IMR-90 (cell line): Measurements from ENCODE around the gene CYFIP1. TPM values are rescaled to one million over a fixed set of nuclear protein-coding genes. Genes with fewer than 3 reads are reported as not detected.

Experiments used
- ATAC-seq: fragments of 200-7000 bp; cut with Tn5 transposase; 2 replicates; pipeline ENCODE4 v1.9.1; 2020; ENCODE audit warnings: low read depth, mild to moderate bottlenecking, moderate library complexity
- BruUV-seq: library from RNA; stranded (reverse); fragments of 400-500 nt; replicated peaks from 2 replicates; lab custom pipeline; 2021; lab: Mats Ljungman, UMichigan
- CTCF ChIA-PET: fragments of 300-600 bp; formaldehyde crosslinking; extraction: SDS; loops from one replicate; lab custom pipeline; 2021; ENCODE audit warnings: antibody characterized with exemption; lab: Yijun Ruan, JAX
- POLR2A ChIA-PET: fragments of 300-600 bp; sonication (Branson Sonifier 250); formaldehyde crosslinking; loops from one replicate; lab custom pipeline; 2022; ENCODE audit warnings: antibody characterized with exemption; ENCODE audit not compliant: unreplicated experiment; lab: Charles Lee
- DNase-seq: peaks from one replicate; pipeline ENCODE4 v3.0.0; 2013
- H2AFZ ChIP-seq: replicated peaks from 2 replicates; pipeline ENCODE3; 2013; ENCODE audit warnings: low read length, mild to moderate bottlenecking; ENCODE audit not compliant: poor library complexity
- H2AK5ac ChIP-seq: 2 replicates; pipeline ENCODE4 v1.6.1; 2013; ENCODE audit warnings: low read depth, low read length, inconsistent platforms
- H2AK9ac ChIP-seq: replicated peaks from 2 replicates; pipeline ENCODE3; 2013; ENCODE audit warnings: mild to moderate bottlenecking, low read depth, low read length, moderate library complexity; ENCODE audit not compliant: poor library complexity
- H2BK120ac ChIP-seq: 2 replicates; pipeline ENCODE4 v1.6.1; 2013; ENCODE audit warnings: low read depth, low read length, inconsistent platforms
- H2BK15ac ChIP-seq: 3 replicates; pipeline ENCODE4 v1.6.1; 2013; ENCODE audit warnings: low read depth, low read length, inconsistent platforms
- H2BK20ac ChIP-seq: 2 replicates; pipeline ENCODE4 v1.6.1; 2013; ENCODE audit warnings: low read depth, mild to moderate bottlenecking, inconsistent platforms, low read length, moderate library complexity
- H2BK5ac ChIP-seq: 2 replicates; pipeline ENCODE4 v1.6.1; 2013; ENCODE audit warnings: mild to moderate bottlenecking, low read depth, low read length, inconsistent platforms; ENCODE audit not compliant: poor library complexity, severe bottlenecking
- H3K14ac ChIP-seq: replicated peaks from 2 replicates; pipeline ENCODE4 v1.6.1; 2013; ENCODE audit warnings: low read depth, low read length, inconsistent platforms
- H3K18ac ChIP-seq: 2 replicates; pipeline ENCODE4 v1.6.1; 2013; ENCODE audit warnings: low read depth, low read length, control low read depth
- H3K23ac ChIP-seq: 2 replicates; pipeline ENCODE4 v1.6.1; 2013; ENCODE audit warnings: low read depth, low read length, inconsistent platforms
- H3K27ac ChIP-seq: 2 replicates; pipeline ENCODE4 v1.5.1; 2013; ENCODE audit warnings: mild to moderate bottlenecking, control low read depth, low read length; ENCODE audit not compliant: insufficient read depth
- H3K27me3 ChIP-seq: 2 replicates; pipeline ENCODE4 v1.6.1; 2013; ENCODE audit warnings: low read length; ENCODE audit not compliant: control insufficient read depth, insufficient read depth
- H3K36me3 ChIP-seq: 2 replicates; pipeline ENCODE4 v1.6.1; 2013; ENCODE audit warnings: low read length, mixed read lengths; ENCODE audit not compliant: control insufficient read depth, insufficient read depth
- H3K4ac ChIP-seq: 2 replicates; pipeline ENCODE4 v1.6.1; 2013; ENCODE audit warnings: low read depth, low read length, inconsistent platforms
- H3K4me1 ChIP-seq: 2 replicates; pipeline ENCODE4 v1.6.1; 2013; ENCODE audit warnings: low read length, mixed read lengths; ENCODE audit not compliant: control insufficient read depth, insufficient read depth
- H3K4me2 ChIP-seq: 2 replicates; pipeline ENCODE4 v1.6.1; 2013; ENCODE audit warnings: low read depth, mild to moderate bottlenecking, control low read depth, low read length, moderate library complexity
- H3K4me3 ChIP-seq: 2 replicates; pipeline ENCODE4 v1.5.1; 2013; ENCODE audit warnings: low read depth, mild to moderate bottlenecking, control low read depth, low read length, moderate library complexity; ENCODE audit not compliant: insufficient read depth
- H3K56ac ChIP-seq: 2 replicates; pipeline ENCODE4 v1.6.1; 2013; ENCODE audit warnings: low read length, inconsistent platforms; ENCODE audit not compliant: insufficient read depth; ENCODE audit errors: extremely low read depth
- H3K79me1 ChIP-seq, 2 experiments: 2 replicates each; pipeline ENCODE4 v1.6.1; 2013; ENCODE audit warnings: low read length in 2 of 2, inconsistent platforms in 1 of 2, low read depth in 1 of 2
- H3K9ac ChIP-seq: 2 replicates; pipeline ENCODE4 v1.6.1; 2013; ENCODE audit warnings: low read depth, low read length, control low read depth
- H3K9me1 ChIP-seq: 2 replicates; pipeline ENCODE4 v1.6.1; 2013; ENCODE audit warnings: low read length, inconsistent platforms; ENCODE audit not compliant: insufficient read depth
- H3K9me3 ChIP-seq: 2 replicates; pipeline ENCODE4 v1.6.1; 2013; ENCODE audit warnings: low read length; ENCODE audit not compliant: control insufficient read depth, insufficient read depth
- H4K20me1 ChIP-seq: 2 replicates; pipeline ENCODE4 v1.6.1; 2013; ENCODE audit warnings: low read length, inconsistent platforms; ENCODE audit not compliant: insufficient read depth
- H4K5ac ChIP-seq: 2 replicates; pipeline ENCODE4 v1.6.1; 2013; ENCODE audit warnings: mild to moderate bottlenecking, low read depth, low read length, control low read depth
- H4K8ac ChIP-seq, 2 experiments: 2 replicates each; pipeline ENCODE4 v1.6.1; 2013; ENCODE audit warnings: low read depth in 2 of 2, low read length in 2 of 2, control low read depth in 1 of 2, inconsistent platforms in 1 of 2
- H4K91ac ChIP-seq: 2 replicates; pipeline ENCODE4 v1.6.1; 2013; ENCODE audit warnings: low read depth, low read length, inconsistent platforms; ENCODE audit not compliant: insufficient read depth
- CHD1 ChIP-seq: IDR thresholded peaks from 2 replicates; pipeline ENCODE4 v1.6.1; 2012; ENCODE audit warnings: low read depth, low read length, improper control_type of control experiment
- FOS ChIP-seq: fragments of 150-350 bp; IDR thresholded peaks from 2 replicates; pipeline ENCODE4 v1.6.1; 2016; ENCODE audit warnings: low read depth, low read length
- RCOR1 ChIP-seq: IDR thresholded peaks from 2 replicates; pipeline ENCODE4 v1.6.1; 2012; ENCODE audit warnings: mild to moderate bottlenecking, low read length, improper control_type of control experiment; ENCODE audit not compliant: insufficient replicate concordance
- SMC3 ChIP-seq: fragments of 150-350 bp; IDR thresholded peaks from 2 replicates; pipeline ENCODE4 v1.6.1; 2016; ENCODE audit warnings: low read depth, mild to moderate bottlenecking, antibody characterized with exemption, low read length, moderate library complexity
- WGBS, 2 experiments: methylation state at CpG; one replicate each; pipeline versions ENCODE4 v1.1.5 to v1.1.7; 2013; ENCODE audit warnings: missing lambda C conversion rate in 2 of 2; ENCODE audit not compliant: insufficient read length in 1 of 2; ENCODE audit errors: extremely low coverage in 2 of 2; 5-methylcytosine and 5-hydroxymethylcytosine counted together
- dilution Hi-C: fragments of 300-500 bp; cut with HindIII; formaldehyde crosslinking; loops from one replicate; pipeline ENCODE4 v1.14.3; 2018; ENCODE audit warnings: low sequenced_read_pairs; ENCODE audit not compliant: unreplicated experiment
- in situ Hi-C: fragments of 300-500 bp; cut with MboI; formaldehyde crosslinking; loops from 3 replicates; pipeline ENCODE4 v1.14.3; 2019; ENCODE audit warnings: low sequenced_read_pairs, inconsistent platforms, mixed read lengths
- intact Hi-C: fragments of 100-400 bp; cut with micrococcal nuclease; formaldehyde crosslinking; loops from 2 replicates; pipeline ENCODE4 v1.10.0; 2022
- polyA plus RNA-seq, 3 experiments: library from polyadenylated mRNA; depleted of rRNA; stranded (reverse); fragments of >200 nt; gene quantifications; 2 replicates each; pipeline ENCODE4 v1.2.3, GENCODE V29; 2012; ENCODE audit warnings: low replicate concordance in 1 of 3
- total RNA-seq: library from RNA; depleted of rRNA; stranded (reverse); fragments of >200 nt; gene quantifications from 2 replicates; pipeline ENCODE4 v1.2.3, GENCODE V29; 2012
- TF ChIP-seq, protein P1 (sequence below): fragments of 150-350 bp; IDR thresholded peaks from 2 replicates; pipeline ENCODE4 v1.6.1; 2016; ENCODE audit warnings: low read depth, mild to moderate bottlenecking, low read length, moderate library complexity, borderline replicate concordance

Gene CYFIP1
- total and polyA plus RNA-seq, 2 of the 4 experiments (the other 2 are of a cell fraction): 58.4 to 163 TPM

DNA sequence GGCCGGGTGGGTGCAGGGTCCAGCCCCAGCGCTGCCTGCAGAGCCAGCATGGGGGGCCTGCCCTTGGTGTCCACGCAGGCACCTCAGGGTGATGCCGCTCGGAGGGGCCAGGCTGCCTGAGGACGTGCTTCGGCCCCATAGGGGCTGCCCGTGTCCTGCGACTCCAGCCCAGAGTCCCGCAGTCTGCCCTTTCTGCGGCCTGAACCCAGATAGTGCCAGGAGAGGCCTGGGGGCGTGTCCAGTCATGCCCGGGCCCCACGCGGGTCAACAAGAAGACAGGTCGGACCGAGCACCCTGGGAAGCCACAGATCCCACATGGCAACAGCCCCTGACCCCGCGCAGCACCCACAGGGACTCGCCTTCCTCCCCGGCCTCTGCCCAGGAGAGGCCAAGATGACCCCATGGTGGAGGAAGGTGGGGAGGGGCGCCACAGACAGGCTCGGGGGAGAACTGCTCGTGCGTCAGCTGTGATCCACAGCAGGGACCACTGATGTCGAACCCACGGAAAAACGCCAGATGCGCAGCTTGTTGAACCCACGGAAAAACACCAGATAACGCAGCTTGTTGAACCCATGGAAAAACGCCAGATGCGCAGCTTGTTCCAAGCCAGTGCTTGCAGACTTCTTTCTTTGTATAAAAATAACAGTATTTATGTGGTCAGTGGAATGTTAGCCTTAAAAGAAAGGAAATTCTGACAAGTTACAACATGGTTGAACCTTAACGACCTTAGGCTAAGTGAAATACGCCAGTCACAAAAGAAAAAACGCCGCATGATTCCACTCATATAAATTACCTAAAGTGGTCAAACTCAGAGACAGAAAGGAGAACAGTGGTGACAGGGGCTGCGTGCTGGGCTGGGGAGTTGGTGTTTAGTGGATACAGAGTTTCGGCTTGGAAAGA lies 28.5 kb downstream of the CYFIP1 start:
- no peak overlapping the region for H2AFZ ChIP-seq
- peaks cover 15% of the 10 kb centered on the region; the same call in 1 of the 2 replicates for H3K9me1 ChIP-seq
- no peak overlapping the region for H3K56ac ChIP-seq
- no peak overlapping the region for H2BK20ac ChIP-seq
- DNase-seq (no peak), ATAC-seq (no peak)
- CTCF ChIA-PET: no interaction called here
- WGBS, 2 experiments: 87% methylated on average over 26 of the region's 39 CpGs; no CpG with 5 or more reads in 1 of the 2 experiments
- no peak overlapping the region for H3K4me3 ChIP-seq
- dilution Hi-C loops: no loop called here
- no peak overlapping the region for H3K18ac ChIP-seq
- BruUV-seq: no TSS peak
- no peak overlapping the region for H3K27ac ChIP-seq
- no peak overlapping the region for H2BK5ac ChIP-seq
- H3K4me1 ChIP-seq: peaks cover 22% of the 10 kb centered on the region
- POLR2A ChIA-PET: no interaction called here
- H3K14ac ChIP-seq: no peak overlapping the region
- intact Hi-C loops: no loop called here
- H2BK15ac ChIP-seq: no peak overlapping the region
- H3K4me2 ChIP-seq: no peak overlapping the region
- no peak overlapping the region for H4K8ac ChIP-seq
- H4K20me1 ChIP-seq: peaks cover 90% of the 10 kb centered on the region
- no peak overlapping the region for H3K23ac ChIP-seq
- in situ Hi-C loops: no loop called here
- no peak overlapping the region for H3K4ac ChIP-seq
- no peaks in the 10 kb centered on the region for H3K9me3 ChIP-seq
- H3K9ac ChIP-seq: no peak overlapping the region
- peaks cover 13 to 82% of the 10 kb centered on the region in 2 experiments for H3K79me1 ChIP-seq
- H3K27me3 ChIP-seq: no peaks in the 10 kb centered on the region
- no peaks in the 10 kb centered on the region; the same call in 1 of the 2 replicates for H3K36me3 ChIP-seq
- no peak for TF ChIP-seq SMC3
- TF ChIP-seq FOS: no peak
- TF ChIP-seq RCOR1: no peak
- TF ChIP-seq, protein P1, sequence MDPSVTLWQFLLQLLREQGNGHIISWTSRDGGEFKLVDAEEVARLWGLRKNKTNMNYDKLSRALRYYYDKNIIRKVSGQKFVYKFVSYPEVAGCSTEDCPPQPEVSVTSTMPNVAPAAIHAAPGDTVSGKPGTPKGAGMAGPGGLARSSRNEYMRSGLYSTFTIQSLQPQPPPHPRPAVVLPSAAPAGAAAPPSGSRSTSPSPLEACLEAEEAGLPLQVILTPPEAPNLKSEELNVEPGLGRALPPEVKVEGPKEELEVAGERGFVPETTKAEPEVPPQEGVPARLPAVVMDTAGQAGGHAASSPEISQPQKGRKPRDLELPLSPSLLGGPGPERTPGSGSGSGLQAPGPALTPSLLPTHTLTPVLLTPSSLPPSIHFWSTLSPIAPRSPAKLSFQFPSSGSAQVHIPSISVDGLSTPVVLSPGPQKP: no peak
- TF ChIP-seq CHD1: no peak
- no peak overlapping the region for H4K5ac ChIP-seq
- no peak overlapping the region for H2BK120ac ChIP-seq
- no peak overlapping the region for H2AK5ac ChIP-seq
- no peak overlapping the region for H4K91ac ChIP-seq
- peak overlapping the region; percentile 37 for H2AK9ac ChIP-seq
